ENCODE results near the gene ARAP2.

ARAP2 gene

GRCh38 chr4:36227913-36228312, 16.4 kb downstream of the ARAP2 start:
- DNase-seq, result no peak
- in situ Hi-C loops (cut with HindIII; ENCODE audit: low pct_ligation_motif_present, low pct_unique_long_range_greater_than_20kb, low sequenced_read_pairs), result no loop called here

GRCh38 chr4:36226430-36227227, 17.7 kb downstream of the ARAP2 start:
- in situ Hi-C loops (cut with HindIII; ENCODE audit: low pct_ligation_motif_present, low pct_unique_long_range_greater_than_20kb, low sequenced_read_pairs), result no loop called here
- no peak for DNase-seq

GRCh38 chr4:36224972-36225903, 19.1 kb downstream of the ARAP2 start:
- DNase-seq, result no peak
- in situ Hi-C loops (cut with HindIII; ENCODE audit: low pct_ligation_motif_present, low pct_unique_long_range_greater_than_20kb, low sequenced_read_pairs), result no loop called here

GRCh38 chr4:36222702-36223101, 21.6 kb downstream of the ARAP2 start:
- in situ Hi-C loops (cut with HindIII; ENCODE audit: low pct_ligation_motif_present, low pct_unique_long_range_greater_than_20kb, low sequenced_read_pairs), result no loop called here
- peak; percentile 12 for DNase-seq

- in situ Hi-C loops (cut with HindIII; ENCODE audit: low pct_ligation_motif_present, low pct_unique_long_range_greater_than_20kb, low sequenced_read_pairs), result no loop called here
- no peak for DNase-seq
Observed at GRCh38 chr4:36220776-36221175, 23.5 kb downstream of the ARAP2 start.

GRCh38 chr4:36218121-36218520, 26.2 kb downstream of the ARAP2 start:
- in situ Hi-C loops (cut with HindIII; ENCODE audit: low pct_ligation_motif_present, low pct_unique_long_range_greater_than_20kb, low sequenced_read_pairs), result no loop called here
- DNase-seq, result no peak

GRCh38 chr4:36215627-36216026, 28.7 kb downstream of the ARAP2 start:
- DNase-seq, result no peak
- in situ Hi-C loops (cut with HindIII; ENCODE audit: low pct_ligation_motif_present, low pct_unique_long_range_greater_than_20kb, low sequenced_read_pairs), result no loop called here

- in situ Hi-C loops (cut with HindIII; ENCODE audit: low pct_ligation_motif_present, low pct_unique_long_range_greater_than_20kb, low sequenced_read_pairs), result no loop called here
- DNase-seq, result no peak
Observed at GRCh38 chr4:36214735-36215485, 29.4 kb downstream of the ARAP2 start.

GRCh38 chr4:36213977-36214376, 30.3 kb downstream of the ARAP2 start:
- in situ Hi-C loops (cut with HindIII; ENCODE audit: low pct_ligation_motif_present, low pct_unique_long_range_greater_than_20kb, low sequenced_read_pairs), result no loop called here
- no peak for DNase-seq

GRCh38 chr4:36211084-36211483, 33.2 kb downstream of the ARAP2 start:
- in situ Hi-C loops (cut with HindIII; ENCODE audit: low pct_ligation_motif_present, low pct_unique_long_range_greater_than_20kb, low sequenced_read_pairs), result no loop called here
- no peak for DNase-seq

GRCh38 chr4:36209941-36210649, 34.2 kb downstream of the ARAP2 start:
- in situ Hi-C loops (cut with HindIII; ENCODE audit: low pct_ligation_motif_present, low pct_unique_long_range_greater_than_20kb, low sequenced_read_pairs), result no loop called here
- DNase-seq, result no peak

- no peak for DNase-seq
- in situ Hi-C loops (cut with HindIII; ENCODE audit: low pct_ligation_motif_present, low pct_unique_long_range_greater_than_20kb, low sequenced_read_pairs), result no loop called here
Observed at GRCh38 chr4:36208893-36209473, 35.3 kb downstream of the ARAP2 start.

GRCh38 chr4:36207831-36208520, 36.3 kb downstream of the ARAP2 start:
- DNase-seq, result no peak
- in situ Hi-C loops (cut with HindIII; ENCODE audit: low pct_ligation_motif_present, low pct_unique_long_range_greater_than_20kb, low sequenced_read_pairs), result no loop called here

GRCh38 chr4:36207367-36207766, 36.9 kb downstream of the ARAP2 start:
- in situ Hi-C loops (cut with HindIII; ENCODE audit: low pct_ligation_motif_present, low pct_unique_long_range_greater_than_20kb, low sequenced_read_pairs), result no loop called here

GRCh38 chr4:36206603-36207311, 37.6 kb downstream of the ARAP2 start:
- no peak for DNase-seq
- in situ Hi-C loops (cut with HindIII; ENCODE audit: low pct_ligation_motif_present, low pct_unique_long_range_greater_than_20kb, low sequenced_read_pairs), result no loop called here

More at GRCh38 chr4:36207367-36207766, 36.9 kb downstream of the ARAP2 start:
- no peak for DNase-seq

- in situ Hi-C loops (cut with HindIII; ENCODE audit: low pct_ligation_motif_present, low pct_unique_long_range_greater_than_20kb, low sequenced_read_pairs), result no loop called here
- no peak for DNase-seq
Observed at GRCh38 chr4:36206012-36206411, 38.3 kb downstream of the ARAP2 start.

GRCh38 chr4:36198861-36199260, 45.5 kb downstream of the ARAP2 start:
- no peak for DNase-seq
- in situ Hi-C loops (cut with HindIII; ENCODE audit: low pct_ligation_motif_present, low pct_unique_long_range_greater_than_20kb, low sequenced_read_pairs), result no loop called here
